Smooth muscle cell (in vitro differentiated cells): ENCODE measurements around the gene MFSD6. TPM values are rescaled to one million over a fixed set of nuclear protein-coding genes. Genes with fewer than 3 reads are reported as not detected.

Experiments used
- DNase-seq: peaks from one replicate; lab custom pipeline; 2025; ENCODE audit not compliant: unreplicated experiment; lab: John Stamatoyannopoulos, UW
- H2AFZ ChIP-seq: fragments of 200-600 bp; sonication (generic); 2 replicates; pipeline ENCODE4 v1.6.0; 2016; ENCODE audit warnings: antibody characterized with exemption, low read depth, mild to moderate bottlenecking
- H3F3A ChIP-seq: fragments of 200-600 bp; sonication (generic); 2 replicates; pipeline ENCODE4 v1.6.0; 2017; ENCODE audit warnings: antibody characterized with exemption, low read depth
- H3K27ac ChIP-seq: fragments of 200-600 bp; sonication (generic); 2 replicates; pipeline ENCODE4 v1.5.1; 2016; ENCODE audit warnings: low read depth, mild to moderate bottlenecking
- H3K27me3 ChIP-seq: fragments of 200-600 bp; sonication (generic); 2 replicates; pipeline ENCODE4 v1.6.1; 2016; ENCODE audit warnings: low read depth, mild to moderate bottlenecking
- H3K36me3 ChIP-seq: fragments of 200-600 bp; sonication (generic); 2 replicates; pipeline ENCODE4 v1.5.1; 2016; ENCODE audit warnings: low read depth
- H3K4me1 ChIP-seq: fragments of 200-600 bp; sonication (generic); 2 replicates; pipeline ENCODE4 v1.5.1; 2016; ENCODE audit warnings: low read depth
- H3K4me2 ChIP-seq: fragments of 200-600 bp; sonication (generic); 2 replicates; pipeline ENCODE4 v1.6.0; 2016; ENCODE audit warnings: mild to moderate bottlenecking
- H3K4me3 ChIP-seq: fragments of 200-600 bp; sonication (generic); 2 replicates; pipeline ENCODE4 v1.5.1; 2016; ENCODE audit warnings: mild to moderate bottlenecking
- H3K79me2 ChIP-seq: fragments of 200-600 bp; sonication (generic); 2 replicates; pipeline ENCODE4 v1.6.0; 2016; ENCODE audit warnings: low read depth, mild to moderate bottlenecking
- H3K9ac ChIP-seq: fragments of 200-600 bp; sonication (generic); 2 replicates; pipeline ENCODE4 v1.6.0; 2016; ENCODE audit warnings: low read depth
- H3K9me3 ChIP-seq: fragments of 200-600 bp; sonication (generic); replicated peaks from 2 replicates; pipeline ENCODE4 v1.5.1; 2016; ENCODE audit warnings: low read depth
- H4K20me1 ChIP-seq: fragments of 200-600 bp; sonication (generic); 2 replicates; pipeline ENCODE4 v1.6.0; 2016; ENCODE audit warnings: low read depth
- WGBS: methylation state at CpG from one replicate; pipeline ENCODE4 v1.1.7; 2016; ENCODE audit warnings: low lambda C conversion rate; 5-methylcytosine and 5-hydroxymethylcytosine counted together
- polyA plus RNA-seq: library from polyadenylated mRNA; unstranded; fragments of >200 nt; fragmentation: Nextera tagmentation; extraction: Ambion mirVana; gene quantifications from 2 replicates; pipeline ENCODE4 v1.2.1, GENCODE V29; 2016
- total RNA-seq: library from RNA; depleted of rRNA; stranded (reverse); fragments of >200 nt; gene quantifications from 2 replicates; pipeline ENCODE4 v1.2.3, GENCODE V29; 2014
- TF ChIP-seq, protein P1 (sequence below): fragments of 200-600 bp; sonication (generic); IDR thresholded peaks from 2 replicates; pipeline ENCODE4 v1.5.1; 2017; ENCODE audit warnings: borderline replicate concordance, mild to moderate bottlenecking, antibody characterized with exemption; ENCODE audit not compliant: insufficient read depth, poor library complexity, severe bottlenecking

The MFSD6 gene
- total and polyA plus RNA-seq, 2 experiments from 2014 or later: 1.2 to 3.6 TPM

DNA sequence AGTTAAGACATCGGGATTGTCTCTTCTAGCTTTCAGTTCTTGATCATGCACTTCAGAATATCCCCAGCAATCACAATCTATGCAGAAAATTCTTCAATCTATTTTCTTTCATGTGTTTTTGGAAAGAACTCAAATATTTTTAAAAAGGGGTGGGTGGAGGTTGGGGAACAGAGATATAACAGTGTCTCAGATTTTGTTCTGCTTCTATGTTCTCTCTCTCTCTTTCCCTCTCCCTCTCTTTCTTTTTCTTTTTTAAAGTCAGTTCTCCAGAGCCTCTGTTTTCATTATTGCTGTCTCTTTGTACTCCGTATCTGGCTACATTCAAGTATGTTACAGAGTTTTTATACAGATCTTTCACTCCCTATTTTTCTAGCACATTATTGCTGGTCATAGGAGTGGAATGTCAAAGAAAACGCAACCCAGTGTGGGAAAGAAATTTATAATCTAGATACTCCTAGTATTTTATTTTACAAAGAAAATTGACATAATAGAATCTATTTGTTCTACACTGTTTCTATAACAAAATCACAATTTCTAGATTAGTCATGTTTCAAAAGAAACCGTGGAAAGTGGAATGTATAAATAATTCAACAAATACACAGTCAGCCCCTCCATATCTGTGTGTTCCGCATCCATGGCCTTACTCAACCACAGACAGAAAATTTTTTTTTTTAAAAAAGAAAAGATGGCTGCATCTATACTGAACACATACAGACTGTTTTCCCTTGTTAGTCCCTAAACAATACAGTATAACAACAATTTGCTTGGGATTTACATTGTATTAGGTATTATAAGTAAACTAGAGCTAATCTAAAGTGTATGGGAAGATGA, 137.6 kb downstream of the MFSD6 start:
- H3K9ac ChIP-seq: no peak overlapping the region
- H4K20me1 ChIP-seq: no peaks in the 10 kb centered on the region
- 88% methylated on average over 5 of the region's 5 CpGs for WGBS
- H3K36me3 ChIP-seq: no peaks in the 10 kb centered on the region
- H3K27me3 ChIP-seq: no peaks in the 10 kb centered on the region
- H3K4me2 ChIP-seq: no peak overlapping the region
- H3K4me3 ChIP-seq: no peak overlapping the region
- no peaks in the 10 kb centered on the region for H3K79me2 ChIP-seq
- H3K27ac ChIP-seq: no peak overlapping the region
- H3K4me1 ChIP-seq: no peaks in the 10 kb centered on the region
- H3F3A ChIP-seq: no peaks in the 10 kb centered on the region
- no peak overlapping the region for H2AFZ ChIP-seq
- no peak for DNase-seq
- H3K9me3 ChIP-seq: peaks cover 8% of the 10 kb centered on the region
- TF ChIP-seq, protein P1, sequence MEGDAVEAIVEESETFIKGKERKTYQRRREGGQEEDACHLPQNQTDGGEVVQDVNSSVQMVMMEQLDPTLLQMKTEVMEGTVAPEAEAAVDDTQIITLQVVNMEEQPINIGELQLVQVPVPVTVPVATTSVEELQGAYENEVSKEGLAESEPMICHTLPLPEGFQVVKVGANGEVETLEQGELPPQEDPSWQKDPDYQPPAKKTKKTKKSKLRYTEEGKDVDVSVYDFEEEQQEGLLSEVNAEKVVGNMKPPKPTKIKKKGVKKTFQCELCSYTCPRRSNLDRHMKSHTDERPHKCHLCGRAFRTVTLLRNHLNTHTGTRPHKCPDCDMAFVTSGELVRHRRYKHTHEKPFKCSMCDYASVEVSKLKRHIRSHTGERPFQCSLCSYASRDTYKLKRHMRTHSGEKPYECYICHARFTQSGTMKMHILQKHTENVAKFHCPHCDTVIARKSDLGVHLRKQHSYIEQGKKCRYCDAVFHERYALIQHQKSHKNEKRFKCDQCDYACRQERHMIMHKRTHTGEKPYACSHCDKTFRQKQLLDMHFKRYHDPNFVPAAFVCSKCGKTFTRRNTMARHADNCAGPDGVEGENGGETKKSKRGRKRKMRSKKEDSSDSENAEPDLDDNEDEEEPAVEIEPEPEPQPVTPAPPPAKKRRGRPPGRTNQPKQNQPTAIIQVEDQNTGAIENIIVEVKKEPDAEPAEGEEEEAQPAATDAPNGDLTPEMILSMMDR: no peak

DNA sequence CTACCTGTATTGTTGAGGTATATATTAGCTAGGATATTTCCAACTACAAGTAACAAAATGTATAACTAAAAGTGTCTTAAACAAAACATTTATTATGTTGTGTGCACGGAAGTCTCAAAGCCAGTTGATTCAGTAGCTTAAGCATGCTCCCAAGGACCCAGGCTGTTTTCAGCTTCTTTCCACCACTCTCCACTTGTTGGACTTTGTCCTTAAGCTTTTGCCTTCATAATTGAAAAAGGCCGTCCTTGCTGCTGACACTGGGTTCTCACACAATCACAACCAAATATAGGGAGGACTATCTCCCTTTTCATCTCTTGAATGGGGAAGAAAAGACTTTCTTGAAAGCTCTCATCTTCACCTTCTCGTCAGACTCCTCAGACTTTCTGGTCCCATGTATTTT, 138.6 kb downstream of the MFSD6 start:
- Histone ChIP-seq H3K9ac (no peak overlapping the region), H3K27ac (no peak overlapping the region), H3K9me3 (peaks cover under 1% of the 10 kb centered on the region), H3K4me3 (no peak overlapping the region), H4K20me1 (no peaks in the 10 kb centered on the region), H3F3A (no peaks in the 10 kb centered on the region), H2AFZ (no peak overlapping the region), H3K27me3 (no peaks in the 10 kb centered on the region), H3K4me2 (no peak overlapping the region), H3K4me1 (no peaks in the 10 kb centered on the region), H3K79me2 (no peaks in the 10 kb centered on the region), H3K36me3 (no peaks in the 10 kb centered on the region)
- DNase-seq: no peak
- TF ChIP-seq, protein P1: no peak
- WGBS: 98% methylated on average over 3 of the region's 3 CpGs

DNA sequence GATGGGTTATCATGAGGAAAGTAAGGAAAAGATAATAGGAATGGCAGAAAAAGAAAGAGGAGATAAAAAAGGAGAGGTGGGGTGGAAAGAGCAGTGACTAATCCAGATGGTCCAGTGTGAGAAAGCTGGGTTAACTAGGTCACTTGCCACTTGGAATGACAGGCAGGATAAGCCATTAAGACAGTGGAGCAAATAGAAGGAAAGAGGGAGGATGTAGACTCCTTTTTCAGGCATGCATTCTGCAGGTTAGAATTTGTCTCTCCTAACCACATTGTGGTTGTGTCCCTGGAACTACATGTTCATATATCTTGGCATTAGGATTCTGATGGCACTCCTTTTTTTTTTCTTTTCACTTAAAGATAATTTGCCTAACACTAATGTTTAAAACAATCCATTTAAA, 139.7 kb downstream of the MFSD6 start:
- Histone ChIP-seq H3K4me2 (no peak overlapping the region), H4K20me1 (no peaks in the 10 kb centered on the region), H3K4me1 (no peaks in the 10 kb centered on the region), H3K36me3 (no peaks in the 10 kb centered on the region), H3F3A (no peaks in the 10 kb centered on the region), H3K4me3 (no peak overlapping the region), H3K27ac (no peak overlapping the region), H3K9me3 (no peaks in the 10 kb centered on the region), H3K79me2 (no peaks in the 10 kb centered on the region), H3K27me3 (no peaks in the 10 kb centered on the region), H3K9ac (no peak overlapping the region), H2AFZ (no peak overlapping the region)
- TF ChIP-seq, protein P1: no peak
- DNase-seq: no peak

DNA sequence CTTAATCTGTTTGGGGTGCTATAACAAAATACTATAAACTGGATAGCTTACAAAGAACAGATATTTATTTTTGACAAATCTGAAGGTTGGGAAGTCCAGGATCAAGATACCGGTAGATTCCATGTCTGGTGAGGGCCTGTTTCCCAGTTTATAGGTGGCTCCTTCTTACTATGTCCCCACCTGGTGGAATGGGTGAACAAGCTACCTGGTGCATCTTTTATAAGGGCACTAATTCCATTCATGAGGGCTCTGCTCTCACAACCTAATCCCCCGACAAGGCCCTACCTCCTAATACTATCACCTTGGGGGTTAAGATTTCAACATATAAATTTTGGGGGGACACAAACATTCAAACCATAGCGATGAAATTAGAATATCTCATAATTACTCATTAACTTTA, 142.0 kb downstream of the MFSD6 start:
- no peaks in the 10 kb centered on the region for H3K27me3 ChIP-seq
- TF ChIP-seq, protein P1: no peak
- H3K4me3 ChIP-seq: no peak overlapping the region
- H3F3A ChIP-seq: no peaks in the 10 kb centered on the region
- H3K79me2 ChIP-seq: no peaks in the 10 kb centered on the region
- H3K27ac ChIP-seq: no peak overlapping the region
- no peaks in the 10 kb centered on the region for H3K4me1 ChIP-seq
- H3K9me3 ChIP-seq: no peaks in the 10 kb centered on the region
- no peak for DNase-seq
- H2AFZ ChIP-seq: no peak overlapping the region
- no peaks in the 10 kb centered on the region for H4K20me1 ChIP-seq
- H3K9ac ChIP-seq: no peak overlapping the region
- 95% methylated on average over 3 of the region's 3 CpGs for WGBS
- H3K4me2 ChIP-seq: no peak overlapping the region
- no peaks in the 10 kb centered on the region for H3K36me3 ChIP-seq
